GM20431 (cell line): ENCODE data around the gene RTBDN.
"Not testable (repeated sequence)": the region's sequence is repeated elsewhere in the genome, so short reads cannot be mapped to it uniquely, and the experiment has no call there.

Source experiments
- in situ Hi-C: fragments of 300-500 bp; cut with MseI, MboI; formaldehyde crosslinking; loops from one replicate; pipeline ENCODE4 v1.15.0; 2020; ENCODE audit warnings: low sequenced_read_pairs; ENCODE audit not compliant: unreplicated experiment

The RTBDN gene

DNA sequence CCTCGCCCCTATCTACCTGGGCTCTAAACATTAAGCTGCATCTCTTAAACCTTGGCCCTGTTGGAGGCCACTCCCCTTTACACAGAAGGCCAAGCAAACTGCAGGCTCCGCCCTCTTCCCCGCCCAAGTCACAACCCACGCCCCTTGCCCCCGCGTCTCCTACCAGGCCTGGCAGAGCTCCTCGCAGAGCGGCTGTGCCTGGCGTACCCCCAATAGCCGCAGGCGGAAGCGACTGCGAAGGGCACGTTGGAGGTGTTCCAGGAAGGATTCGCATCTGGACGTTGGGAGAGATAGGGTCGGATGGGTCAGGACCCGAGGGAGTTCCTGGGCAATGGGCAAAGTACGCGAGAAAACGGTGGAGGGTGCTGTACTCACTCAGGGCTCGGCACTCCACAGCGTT is 5.9 kb downstream of the RTBDN start:
- in situ Hi-C loops: no loop called here

DNA sequence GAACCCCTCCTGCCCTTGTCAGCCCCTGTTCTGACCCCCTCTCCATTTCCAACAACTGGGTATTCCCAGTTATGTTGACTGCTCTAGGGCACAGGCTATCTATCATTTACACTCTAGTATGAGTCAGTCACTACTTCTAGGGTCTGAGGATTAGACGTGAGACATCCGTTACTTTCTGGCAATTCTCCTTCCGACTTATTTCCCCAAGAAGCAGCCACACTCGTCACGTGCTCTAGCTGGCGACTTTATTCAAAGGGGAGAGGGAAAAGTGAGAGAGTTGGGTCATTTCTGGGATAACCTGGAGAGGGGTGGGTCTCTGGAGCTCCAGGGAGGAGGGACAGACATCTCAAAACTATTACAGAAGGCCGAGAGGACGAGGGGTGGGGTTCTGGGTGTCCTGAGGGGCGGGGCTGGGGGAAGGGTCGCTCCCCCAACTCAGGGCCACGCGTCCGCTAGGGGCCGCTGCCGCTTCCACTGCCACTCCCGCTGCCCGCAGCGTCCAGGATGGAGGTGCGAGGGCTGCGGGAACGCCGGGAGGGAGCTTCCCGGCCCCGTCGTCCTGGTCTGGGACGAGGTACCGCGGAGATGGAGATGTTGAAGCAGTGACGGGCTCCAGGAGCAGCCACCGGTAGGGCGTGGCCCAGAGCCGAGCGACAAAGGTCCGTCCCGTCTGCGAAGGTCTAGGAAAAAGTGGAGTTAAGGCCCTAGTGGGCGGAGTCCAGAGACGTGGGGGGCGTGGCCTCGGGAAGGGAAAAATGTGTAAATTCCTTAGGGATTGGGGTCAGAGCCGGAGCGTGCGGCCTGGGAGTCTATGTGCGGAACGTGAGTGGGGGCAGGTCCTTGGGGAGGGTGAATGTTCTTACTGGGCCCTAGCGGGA is 8.9 kb downstream of the RTBDN start:
- in situ Hi-C loops: no loop called here

DNA sequence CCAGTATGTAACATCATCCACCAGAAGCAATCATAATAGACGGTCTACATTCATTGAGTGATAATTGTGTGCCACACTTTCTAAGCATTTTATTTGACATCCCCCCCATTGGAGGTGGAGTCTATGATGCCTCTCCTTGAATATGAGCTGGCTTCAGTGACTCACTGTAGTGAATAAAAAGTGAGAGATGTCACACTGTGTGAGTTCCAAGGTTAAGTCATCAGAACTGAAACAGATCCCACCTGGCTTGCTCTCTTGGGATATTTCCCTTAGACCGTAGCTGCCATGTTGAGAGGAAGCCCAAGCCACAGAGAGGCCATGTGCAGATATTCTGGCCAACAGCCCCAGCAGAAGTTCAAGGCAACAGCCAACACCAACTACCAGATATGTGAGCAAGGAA is 12.6 kb downstream of the RTBDN start:
- in situ Hi-C loops: no loop called here

DNA sequence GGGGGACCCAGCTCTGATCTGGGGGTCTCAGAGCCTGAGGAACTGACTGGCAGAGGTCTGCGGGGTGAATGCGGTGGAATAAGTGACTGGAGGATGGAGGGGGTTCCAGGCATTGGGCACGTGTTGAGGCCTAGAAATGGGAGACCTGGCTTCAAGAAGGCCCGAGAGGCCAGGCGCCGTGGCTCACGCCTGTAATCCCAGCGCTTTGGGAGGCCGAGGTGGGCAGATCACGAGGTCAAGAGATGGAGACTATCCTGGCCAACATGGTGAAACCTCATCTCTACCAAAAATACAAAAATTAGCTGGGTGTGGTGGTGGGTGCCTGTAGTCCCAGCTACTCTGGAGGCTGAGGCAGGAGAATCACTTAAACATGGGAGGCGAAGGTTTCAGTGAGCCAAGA is 16.6 kb downstream of the RTBDN start:
- in situ Hi-C loops: not testable (repeated sequence)

DNA sequence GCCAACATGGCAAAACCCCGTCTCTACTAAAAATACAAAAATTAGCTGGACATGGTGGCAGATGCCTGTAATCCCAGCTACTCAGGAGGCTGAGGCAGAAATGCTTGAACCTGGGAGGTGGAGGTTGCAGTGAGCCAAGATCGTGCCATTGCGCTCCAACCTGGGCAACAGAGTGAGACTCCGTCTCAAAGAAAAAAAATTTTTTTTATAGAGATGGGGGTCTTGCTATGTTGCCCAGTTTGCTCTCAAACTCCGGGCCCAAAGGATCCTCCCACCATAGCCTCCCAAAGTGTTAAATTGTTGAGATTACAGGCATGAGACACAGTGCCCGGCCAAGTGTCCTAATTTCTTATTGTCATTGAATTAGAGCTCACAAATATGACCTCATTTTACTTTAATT is 17.2 kb downstream of the RTBDN start:
- in situ Hi-C loops: not testable (repeated sequence)

DNA sequence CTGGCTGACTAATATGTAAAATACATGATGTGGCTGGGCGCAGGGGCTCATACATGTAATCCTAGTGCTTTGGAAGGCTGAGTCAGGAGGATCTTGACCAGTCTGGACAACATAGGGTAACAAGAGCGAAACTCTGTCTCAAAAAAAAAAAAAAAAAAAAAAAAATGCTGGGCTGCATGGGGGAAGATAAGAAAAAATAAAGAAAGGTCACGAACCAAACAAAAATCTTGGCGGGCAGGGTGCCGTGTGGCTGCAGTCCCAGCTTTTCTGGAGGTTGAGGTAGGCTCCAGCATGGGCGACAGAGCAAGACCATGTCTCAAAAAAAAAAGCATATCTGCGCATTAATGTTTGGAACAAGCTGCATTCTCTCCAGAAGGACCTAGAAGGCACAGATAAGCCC is 19.3 kb downstream of the RTBDN start:
- in situ Hi-C loops: no loop called here

DNA sequence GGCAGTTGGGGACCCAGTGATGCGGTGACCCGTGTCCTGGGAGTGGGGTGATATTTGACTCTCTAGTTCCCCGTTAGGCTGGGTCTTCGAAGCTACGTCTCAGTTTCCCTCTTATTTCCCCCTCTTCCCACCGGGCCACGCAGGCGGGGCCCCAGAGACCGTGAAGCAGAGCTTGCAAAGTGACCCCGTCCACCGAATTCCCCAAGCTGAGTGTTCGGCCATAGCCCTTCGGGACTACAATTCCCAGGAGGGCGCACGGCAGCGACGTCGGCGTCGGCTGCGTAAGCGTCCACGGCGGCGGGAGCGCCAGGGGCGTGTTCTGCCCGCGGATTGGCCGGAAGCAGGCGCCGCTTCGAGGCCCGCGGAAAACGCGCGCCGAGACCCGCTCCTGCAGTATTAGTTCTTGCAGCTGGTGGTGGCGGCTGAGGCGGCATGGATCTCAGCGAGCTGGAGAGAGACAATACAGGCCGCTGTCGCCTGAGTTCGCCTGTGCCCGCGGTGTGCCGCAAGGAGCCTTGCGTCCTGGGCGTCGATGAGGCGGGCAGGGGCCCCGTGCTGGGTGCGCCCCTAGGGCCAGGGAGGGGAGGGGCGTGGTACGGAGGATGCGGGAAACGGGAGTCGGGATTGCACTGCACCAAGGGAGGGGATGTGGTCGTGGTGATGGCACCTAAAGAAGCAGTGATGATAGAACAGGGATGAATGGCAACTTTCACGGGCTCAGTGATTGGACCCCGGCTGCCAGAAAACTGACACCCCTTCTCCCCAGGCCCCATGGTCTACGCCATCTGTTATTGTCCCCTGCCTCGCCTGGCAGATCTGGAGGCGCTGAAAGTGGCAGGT is 27.9 kb downstream of the RTBDN start, which contains the start of gene RNASEH2A:
RNASEH2A (plus strand) TSS at position 343 of the 840 bp plus-strand sequence; CDS start at position 433, 90 bp downstream.
- in situ Hi-C loops: no loop called here

DNA sequence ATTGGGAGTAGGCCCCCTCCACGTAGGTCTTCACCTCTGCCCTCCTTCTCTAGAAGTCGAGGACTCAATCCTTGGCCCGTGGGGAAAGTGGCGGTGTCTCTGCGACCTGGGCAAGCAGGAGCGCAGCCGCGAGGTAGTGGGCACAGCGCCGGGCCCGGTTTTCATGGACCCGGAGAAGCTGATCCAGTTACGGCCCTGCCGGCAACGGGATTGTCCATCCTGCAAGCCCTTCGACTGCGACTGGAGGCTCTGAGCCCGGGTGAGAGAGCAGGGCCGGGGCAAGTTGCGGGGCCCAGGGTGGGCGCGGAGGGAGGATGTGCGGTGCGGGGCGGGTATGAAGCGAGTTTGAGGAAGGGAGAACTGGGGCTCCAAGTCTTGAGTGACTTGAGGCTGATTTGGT is 30.3 kb downstream of the RTBDN start:
- in situ Hi-C loops: no loop called here

DNA sequence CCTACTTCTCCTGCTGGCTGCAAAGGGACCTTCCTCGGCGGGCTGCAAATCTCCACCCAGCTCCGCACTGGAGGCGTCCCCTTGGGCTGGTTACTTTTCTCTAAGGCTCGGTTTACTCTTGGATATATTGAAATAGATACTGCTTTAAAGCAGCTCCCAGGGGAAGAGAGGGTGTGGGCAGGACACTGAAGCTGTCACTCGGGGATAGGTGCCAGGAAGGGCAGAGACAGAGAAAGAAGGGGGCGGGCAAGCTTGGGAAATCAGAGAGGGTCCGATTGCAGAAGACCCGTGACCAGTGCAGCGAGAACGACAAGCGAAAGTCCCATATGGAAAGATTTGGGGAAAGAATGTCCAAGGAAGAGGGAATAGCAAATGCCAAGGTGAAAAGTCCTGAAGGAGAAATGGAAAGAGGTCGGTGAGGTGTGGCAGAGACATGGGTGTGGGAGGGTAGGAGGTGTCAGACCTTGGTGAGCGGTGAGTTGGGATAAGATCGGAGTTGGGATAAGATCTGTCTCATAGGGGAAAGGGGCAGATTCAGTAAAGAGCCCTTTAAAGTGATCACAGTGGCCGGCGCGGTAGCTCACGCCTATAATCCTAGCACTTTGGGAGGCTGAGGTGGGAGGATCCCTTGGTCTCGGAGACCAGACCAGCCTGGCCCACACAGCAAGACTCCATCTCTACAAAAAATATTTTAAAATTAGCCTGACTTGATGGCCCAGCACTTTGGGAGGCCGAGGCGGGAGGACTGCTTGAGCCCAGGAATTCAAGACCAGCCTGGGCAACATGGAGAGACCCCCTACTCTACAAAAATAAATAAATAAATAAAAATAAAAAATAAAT is 31.9 kb downstream of the RTBDN start:
- in situ Hi-C loops: no loop called here

DNA sequence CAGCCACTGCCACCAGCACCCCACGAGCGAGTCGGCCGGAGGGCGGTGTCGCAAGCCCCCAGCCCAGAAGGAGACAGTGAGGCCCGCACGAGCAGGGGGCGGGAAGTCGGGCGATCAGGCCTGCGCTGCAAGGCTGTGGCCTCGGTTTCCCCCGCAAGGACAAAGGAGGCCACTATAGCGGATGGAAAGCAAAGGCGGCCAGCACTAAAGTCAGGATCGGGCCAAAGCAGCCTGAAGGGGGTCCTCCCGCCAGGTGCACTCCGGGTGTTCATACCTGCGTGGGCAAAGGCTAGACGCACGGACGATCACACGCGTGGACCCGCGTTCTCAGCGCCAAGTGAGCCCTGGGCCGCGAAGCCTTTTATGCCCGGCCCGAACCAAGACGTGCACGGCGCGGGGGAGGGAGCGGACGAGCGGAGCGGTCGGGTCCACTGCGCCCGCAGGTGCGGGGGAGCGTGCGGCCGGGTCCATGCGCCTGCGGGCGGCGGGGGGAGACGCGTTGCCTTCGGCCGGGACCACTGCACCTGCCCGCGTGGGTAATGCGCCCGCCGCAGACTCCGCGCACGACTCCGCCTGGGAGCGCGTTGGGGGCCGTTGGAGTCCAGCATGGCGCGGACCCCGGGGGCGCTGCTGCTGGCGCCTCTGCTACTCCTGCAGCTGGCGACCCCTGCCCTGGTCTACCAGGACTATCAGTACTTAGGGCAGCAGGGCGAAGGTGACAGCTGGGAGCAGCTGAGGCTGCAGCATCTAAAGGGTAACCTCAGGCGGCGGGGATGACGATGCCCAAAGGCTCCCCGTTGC is 32.7 kb downstream of the RTBDN start, which contains the start of the genes PRDX2 and THSD8:
PRDX2 (minus strand) TSS at position 335 of the 801 bp plus-strand sequence. CDS start 539 bp downstream, outside the sequence.
THSD8 (plus strand) TSS at position 604 of the 801 bp plus-strand sequence; CDS start at position 607, 3 bp downstream.
- in situ Hi-C loops: no loop called here

DNA sequence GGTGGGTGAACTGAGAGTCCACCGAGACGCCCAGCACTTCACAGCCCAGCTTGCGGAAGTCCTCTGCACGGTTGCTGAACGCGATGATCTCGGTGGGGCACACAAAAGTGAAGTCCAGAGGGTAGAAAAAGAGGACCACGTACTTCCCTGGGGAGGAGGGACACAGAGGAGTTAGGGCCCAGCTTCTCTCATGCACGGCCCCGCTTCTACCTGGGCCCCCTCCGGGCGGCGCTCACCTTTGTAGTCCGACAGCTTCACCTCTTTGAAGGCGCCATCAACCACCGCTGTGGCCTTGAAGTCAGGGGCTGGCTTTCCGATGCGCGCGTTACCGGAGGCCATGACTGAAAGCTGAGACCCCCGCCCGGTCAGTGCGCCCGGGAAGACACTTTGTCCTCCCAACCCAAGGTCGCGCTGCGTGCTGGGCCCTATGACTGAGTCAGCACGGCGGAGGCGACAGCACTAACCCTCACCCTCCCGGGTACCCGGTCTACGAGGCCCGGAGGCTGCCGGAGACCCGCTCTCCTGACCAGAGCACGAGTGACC is 33.4 kb downstream of the RTBDN start:
- in situ Hi-C loops: no loop called here

DNA sequence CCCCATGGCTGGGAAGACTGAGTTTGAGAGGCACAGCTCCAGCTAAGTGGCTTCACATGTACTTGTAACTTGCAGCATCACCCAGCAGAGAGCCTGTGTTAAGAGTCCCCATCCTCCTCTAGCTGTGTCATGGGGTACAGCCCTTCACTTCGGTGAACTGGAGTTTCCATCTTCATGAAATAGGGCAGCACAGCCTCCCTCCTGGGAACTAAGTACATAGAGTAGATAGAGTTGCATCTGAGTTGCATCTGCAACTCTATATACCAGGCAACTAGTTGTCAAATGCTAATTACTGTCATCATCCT is 34.0 kb downstream of the RTBDN start:
- in situ Hi-C loops: no loop called here

DNA sequence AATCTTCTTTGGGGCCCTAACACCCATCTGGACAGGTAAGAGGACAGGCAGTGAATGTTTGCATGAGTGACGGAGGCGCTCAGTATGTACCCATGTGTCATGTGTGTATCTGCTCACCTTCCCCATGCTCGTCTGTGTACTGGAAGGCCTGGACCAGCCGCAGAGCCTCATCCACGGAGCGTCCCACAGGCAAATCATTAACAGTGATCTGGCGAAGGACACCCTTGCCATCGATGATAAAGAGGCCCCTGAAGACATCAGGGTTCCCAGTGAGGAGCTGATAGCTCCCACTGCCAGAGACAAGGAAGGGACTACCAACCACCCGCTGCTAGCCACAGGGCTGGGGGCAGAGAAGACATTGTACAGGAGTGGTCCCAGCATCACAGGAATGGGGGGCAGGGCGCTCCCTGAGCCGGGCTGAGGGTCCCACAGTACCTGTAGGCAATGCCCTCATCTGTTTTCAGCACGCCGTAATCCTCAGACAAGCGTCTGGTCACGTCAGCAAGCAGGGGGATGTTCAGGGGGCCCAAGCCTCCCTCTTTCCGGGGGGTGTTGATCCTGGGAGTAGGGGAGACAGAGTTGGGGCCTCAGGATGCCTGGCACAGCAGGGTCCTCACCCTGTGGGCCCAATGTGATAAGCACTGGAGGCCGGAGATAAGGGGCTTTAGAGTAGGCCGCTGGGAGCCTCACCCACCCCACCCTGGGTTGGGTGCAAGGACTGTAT is 34.5 kb downstream of the RTBDN start:
- in situ Hi-C loops: no loop called here

DNA sequence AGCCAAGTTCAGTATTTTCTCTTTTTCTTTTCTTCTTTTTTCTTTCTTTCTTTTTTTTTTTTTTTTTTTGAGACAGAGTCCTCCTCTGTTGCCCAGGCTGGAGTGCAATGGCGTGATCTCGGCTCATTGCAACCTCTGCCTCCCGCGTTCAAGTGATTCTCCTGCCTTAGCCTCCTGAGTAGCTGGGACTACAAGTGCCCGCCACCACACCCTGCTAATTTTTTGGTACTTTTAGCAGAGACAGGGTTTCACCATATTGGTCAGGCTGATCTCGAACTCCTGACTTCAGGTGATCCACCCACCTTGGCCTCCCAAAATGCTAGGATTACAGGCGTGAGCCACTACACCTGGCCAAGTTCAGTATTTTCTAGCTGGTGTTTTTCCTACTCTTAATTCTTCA is 36.8 kb downstream of the RTBDN start:
- in situ Hi-C loops: not testable (repeated sequence)

DNA sequence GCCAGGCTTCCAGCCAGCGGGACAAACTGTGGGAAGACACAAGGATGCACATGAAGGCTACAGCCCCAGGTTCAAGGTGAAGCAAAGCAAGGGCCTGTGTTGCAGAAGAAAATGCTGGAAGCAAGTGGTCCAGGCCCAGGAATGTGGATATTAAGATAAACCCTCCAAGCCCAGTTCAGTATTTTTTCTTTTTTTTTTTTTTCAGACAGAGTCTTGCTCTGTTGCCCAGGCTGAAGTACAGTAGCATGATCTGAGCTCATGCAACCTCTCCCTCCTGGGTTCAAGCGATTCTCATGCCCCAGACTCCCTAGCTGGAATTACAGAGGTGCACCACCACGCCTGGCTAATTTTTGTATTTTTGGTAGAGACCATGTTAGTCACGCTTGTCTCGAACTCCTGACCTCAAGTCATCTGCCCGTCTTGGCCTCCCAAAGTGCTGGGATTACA is 37.2 kb downstream of the RTBDN start:
- in situ Hi-C loops: no loop called here

DNA sequence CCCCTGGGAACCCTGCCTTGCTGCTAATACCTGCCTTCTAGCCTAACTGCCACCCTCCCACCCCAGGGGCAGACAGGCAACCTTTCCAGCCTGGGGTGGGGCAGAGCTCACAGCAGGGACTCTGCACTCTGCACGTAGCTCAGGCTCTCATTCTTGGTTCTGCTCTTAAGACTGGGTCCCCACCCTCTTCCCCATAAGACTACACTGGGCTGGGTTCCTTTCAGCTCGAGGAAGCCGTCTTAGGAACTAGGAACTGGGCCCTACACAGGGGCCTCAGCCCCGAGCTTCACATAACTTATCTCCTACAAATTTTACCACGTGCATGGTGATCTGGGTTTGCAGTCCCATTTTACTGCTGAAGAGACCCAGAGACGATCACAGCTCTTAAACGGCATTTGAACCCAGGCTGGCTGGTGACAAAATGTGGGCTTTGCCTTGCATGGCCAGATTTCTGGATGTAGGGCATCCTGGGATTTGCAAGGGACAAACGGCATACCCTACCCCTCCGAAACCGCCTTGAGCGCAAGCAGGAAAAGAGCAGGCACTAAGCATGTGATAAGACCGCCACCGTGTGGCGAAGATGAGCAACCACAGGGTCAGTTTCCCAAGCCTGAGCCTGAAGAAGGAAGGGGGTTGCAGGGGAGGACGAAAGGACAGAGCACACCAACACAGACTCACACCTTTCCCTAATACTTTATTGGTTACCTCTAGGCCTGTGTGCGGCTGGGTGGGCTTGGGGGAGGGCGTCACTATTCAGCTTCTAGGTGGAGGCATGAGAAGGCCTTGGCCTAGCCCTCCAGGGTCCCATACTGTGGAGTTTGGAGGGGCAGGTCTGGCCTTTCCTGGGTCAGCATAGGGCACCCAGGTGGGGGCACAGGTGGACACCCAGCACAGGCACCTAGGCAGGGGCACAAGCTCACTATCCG is 38.0 kb downstream of the RTBDN start:
- in situ Hi-C loops: no loop called here

DNA sequence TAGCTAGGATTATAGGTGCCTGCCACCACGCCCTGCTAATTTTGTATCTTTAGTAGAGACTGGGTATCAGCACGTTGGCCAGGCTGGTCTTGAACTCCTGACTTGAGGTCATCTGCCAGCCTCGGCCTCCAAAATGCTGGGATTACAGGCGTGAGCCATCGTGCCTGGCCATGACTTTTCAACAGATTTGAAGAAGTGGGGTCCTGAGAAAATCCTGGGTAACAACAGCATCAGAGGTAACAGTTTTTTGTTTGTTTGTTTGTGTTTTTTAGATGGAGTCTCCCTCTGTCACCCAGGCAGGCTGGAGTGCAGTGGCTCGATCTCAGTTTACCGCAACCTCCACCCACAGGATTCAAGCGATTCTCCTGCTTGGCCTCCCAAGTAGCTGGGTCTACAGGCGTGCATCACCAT is 39.4 kb downstream of the RTBDN start:
- in situ Hi-C loops: no loop called here
